ENCODE data around the gene SRSF6. TPM values are rescaled to one million over a fixed set of nuclear protein-coding genes. Genes with fewer than 3 reads are reported as not detected.

The SRSF6 gene
- polyA plus RNA-seq, 1 donor (not counting 4 experiments of a cell fraction or from before 2014, with no cell fraction given): 128 TPM

DNA sequence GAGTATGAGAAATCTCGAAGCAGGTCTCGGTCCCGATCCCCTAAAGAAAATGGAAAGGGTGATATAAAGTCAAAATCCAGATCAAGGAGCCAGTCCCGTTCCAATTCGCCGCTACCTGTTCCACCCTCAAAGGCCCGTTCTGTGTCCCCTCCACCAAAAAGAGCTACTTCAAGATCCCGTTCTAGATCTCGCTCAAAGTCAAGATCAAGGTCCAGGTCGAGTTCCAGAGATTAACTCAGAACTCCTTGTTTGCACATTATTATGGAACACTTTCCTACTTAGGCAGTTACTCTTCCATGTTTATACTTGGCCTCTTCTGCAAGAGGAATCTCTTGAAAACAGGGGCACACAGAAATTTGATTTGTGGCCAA lies 3.1 kb downstream of the SRSF6 start:
- no peak for TF ChIP-seq EZH2 (IDR thresholded peaks at IDR 0.05; ENCODE audit: low read length)
- TF ChIP-seq, protein P1, sequence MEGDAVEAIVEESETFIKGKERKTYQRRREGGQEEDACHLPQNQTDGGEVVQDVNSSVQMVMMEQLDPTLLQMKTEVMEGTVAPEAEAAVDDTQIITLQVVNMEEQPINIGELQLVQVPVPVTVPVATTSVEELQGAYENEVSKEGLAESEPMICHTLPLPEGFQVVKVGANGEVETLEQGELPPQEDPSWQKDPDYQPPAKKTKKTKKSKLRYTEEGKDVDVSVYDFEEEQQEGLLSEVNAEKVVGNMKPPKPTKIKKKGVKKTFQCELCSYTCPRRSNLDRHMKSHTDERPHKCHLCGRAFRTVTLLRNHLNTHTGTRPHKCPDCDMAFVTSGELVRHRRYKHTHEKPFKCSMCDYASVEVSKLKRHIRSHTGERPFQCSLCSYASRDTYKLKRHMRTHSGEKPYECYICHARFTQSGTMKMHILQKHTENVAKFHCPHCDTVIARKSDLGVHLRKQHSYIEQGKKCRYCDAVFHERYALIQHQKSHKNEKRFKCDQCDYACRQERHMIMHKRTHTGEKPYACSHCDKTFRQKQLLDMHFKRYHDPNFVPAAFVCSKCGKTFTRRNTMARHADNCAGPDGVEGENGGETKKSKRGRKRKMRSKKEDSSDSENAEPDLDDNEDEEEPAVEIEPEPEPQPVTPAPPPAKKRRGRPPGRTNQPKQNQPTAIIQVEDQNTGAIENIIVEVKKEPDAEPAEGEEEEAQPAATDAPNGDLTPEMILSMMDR (optimal IDR thresholded peaks at IDR 0.05 in 1 of 3, IDR thresholded peaks at IDR 0.05 in 1 of 3, conservative IDR thresholded peaks at IDR 0.05 in 1 of 3; ENCODE audit: extremely low read depth in 1 of 3, insufficient read depth in 2 of 3, low read length in 3 of 3): no peak
- no peak overlapping the region for H2AFZ ChIP-seq (ENCODE audit: control insufficient read depth, low read length)
- no peak overlapping the region for H3K4me3 ChIP-seq (ENCODE audit: control insufficient read depth in 2 of 3, extremely low read depth in 1 of 3, insufficient read depth in 2 of 3, low read depth in 1 of 3, low read length in 3 of 3)
- peaks cover 56% of the 10 kb centered on the region for H3K79me2 ChIP-seq (ENCODE audit: control insufficient read depth, insufficient read depth, low read length)
- H3K4me2 ChIP-seq (ENCODE audit: control insufficient read depth, extremely low read depth, insufficient read depth, low read depth, low read length): no peak overlapping the region
- no peaks in the 10 kb centered on the region for H3K9me3 ChIP-seq (ENCODE audit: control insufficient read depth, low read depth, low read length)
- peaks cover 22% of the 10 kb centered on the region for H4K20me1 ChIP-seq (ENCODE audit: control insufficient read depth, extremely low read depth, insufficient read depth, low read length)
- DNase-seq (ENCODE audit: low read depth, low spot score) (no peak), FAIRE-seq (no peak)
- H3K27ac ChIP-seq (ENCODE audit: control insufficient read depth, insufficient read depth, low read length): no peak overlapping the region
- H3K4me1 ChIP-seq (ENCODE audit: control insufficient read depth, extremely low read depth, insufficient read depth, low read length): peaks cover 13% of the 10 kb centered on the region
- dilution Hi-C loops (cut with MboI; ENCODE audit: extremely low pct_ligation_motif_present, low sequenced_read_pairs): no loop called here
- H3K9me1 ChIP-seq (ENCODE audit: control insufficient read depth, extremely low read depth, insufficient read depth, low read length): peaks cover 6% of the 10 kb centered on the region
- H3K27me3 ChIP-seq (ENCODE audit: control insufficient read depth, extremely low read depth, insufficient read depth, low read length): no peaks in the 10 kb centered on the region
- H3K36me3 ChIP-seq (ENCODE audit: control insufficient read depth in 2 of 2, extremely low read depth in 1 of 2, insufficient read depth in 2 of 2, low read length in 2 of 2): peaks cover 20 to 47% of the 10 kb centered on the region in 2 experiments
- no peak overlapping the region for H3K9ac ChIP-seq (ENCODE audit: control insufficient read depth, extremely low read depth, insufficient read depth, low read length)

DNA sequence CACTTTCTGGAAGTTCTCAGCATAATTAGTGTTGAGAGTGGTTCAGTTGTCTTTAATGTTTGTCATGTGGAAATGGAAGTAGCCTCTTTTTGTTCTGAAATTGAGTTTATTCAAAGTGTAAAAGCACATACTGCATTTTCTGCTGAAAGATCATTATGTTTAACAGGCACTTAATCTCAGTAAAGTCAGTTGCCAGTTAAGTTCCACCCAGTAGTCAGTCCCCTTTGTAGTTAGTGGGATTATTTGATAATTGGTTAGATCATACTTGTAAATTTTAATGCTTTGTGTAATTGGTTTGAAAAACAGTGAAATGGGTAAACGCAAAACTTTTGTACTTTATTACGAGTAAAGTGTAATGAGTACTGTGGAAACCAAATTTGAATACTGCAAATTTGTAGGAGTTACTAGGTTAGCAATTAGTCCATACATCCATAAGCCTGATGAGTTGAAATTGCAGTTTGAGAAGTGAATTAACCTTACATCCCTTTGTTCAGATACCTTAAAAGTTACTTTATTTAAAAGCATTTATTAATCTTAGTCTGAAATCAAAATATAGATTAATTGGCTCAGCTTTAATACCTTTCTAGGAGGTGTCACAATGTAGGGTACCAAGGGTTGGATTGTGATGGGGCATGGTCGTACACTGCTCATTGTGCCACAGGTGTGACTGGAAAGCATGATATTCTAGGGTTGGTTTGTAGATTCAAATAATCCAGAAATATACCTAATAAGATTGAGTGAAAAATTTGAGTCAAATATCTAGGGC lies 4.4 kb downstream of the SRSF6 start:
- Histone ChIP-seq H4K20me1 (ENCODE audit: control insufficient read depth, extremely low read depth, insufficient read depth, low read length) (peaks cover 22% of the 10 kb centered on the region), H3K4me2 (ENCODE audit: control insufficient read depth, extremely low read depth, insufficient read depth, low read depth, low read length) (no peak overlapping the region), H3K4me3 (ENCODE audit: control insufficient read depth in 2 of 3, extremely low read depth in 1 of 3, insufficient read depth in 2 of 3, low read depth in 1 of 3, low read length in 3 of 3) (no peak overlapping the region), H3K4me1 (ENCODE audit: control insufficient read depth, extremely low read depth, insufficient read depth, low read length) (peaks cover 8% of the 10 kb centered on the region), H3K36me3 (ENCODE audit: control insufficient read depth in 2 of 2, extremely low read depth in 1 of 2, insufficient read depth in 2 of 2, low read length in 2 of 2) (peaks cover 22 to 47% of the 10 kb centered on the region in 2 experiments), H3K27ac (ENCODE audit: control insufficient read depth, insufficient read depth, low read length) (no peak overlapping the region), H3K9me1 (ENCODE audit: control insufficient read depth, extremely low read depth, insufficient read depth, low read length) (peaks cover 6% of the 10 kb centered on the region), H3K79me2 (ENCODE audit: control insufficient read depth, insufficient read depth, low read length) (peaks cover 56% of the 10 kb centered on the region), H3K9ac (ENCODE audit: control insufficient read depth, extremely low read depth, insufficient read depth, low read length) (no peak overlapping the region), H3K27me3 (ENCODE audit: control insufficient read depth, extremely low read depth, insufficient read depth, low read length) (no peaks in the 10 kb centered on the region), H3K9me3 (ENCODE audit: control insufficient read depth, low read depth, low read length) (no peaks in the 10 kb centered on the region), H2AFZ (ENCODE audit: control insufficient read depth, low read length) (no peak overlapping the region)
- DNase-seq (ENCODE audit: low read depth, low spot score) (no peak), FAIRE-seq (no peak)
- dilution Hi-C loops (cut with MboI; ENCODE audit: extremely low pct_ligation_motif_present, low sequenced_read_pairs): no loop called here
- TF ChIP-seq, protein P1 (optimal IDR thresholded peaks at IDR 0.05 in 1 of 3, IDR thresholded peaks at IDR 0.05 in 1 of 3, conservative IDR thresholded peaks at IDR 0.05 in 1 of 3; ENCODE audit: extremely low read depth in 1 of 3, insufficient read depth in 2 of 3, low read length in 3 of 3): no peak
- no peak for TF ChIP-seq EZH2 (IDR thresholded peaks at IDR 0.05; ENCODE audit: low read length)
